PC-3 (cell line): ENCODE data around the gene HOXC9.

Experiments
- EZH2 ChIP-seq: fragments of 300-600 bp; sonication (generic); IDR thresholded peaks from one replicate; pipeline ENCODE4 v1.6.1; 2017; ENCODE audit warnings: antibody characterized with exemption, mild to moderate bottlenecking, low read length; ENCODE audit not compliant: unreplicated experiment
- TF ChIP-seq, protein P1 (sequence below): fragments of 300-600 bp; sonication (generic); conservative IDR thresholded peaks from 2 replicates; pipeline ENCODE4 v1.5.1; 2017; ENCODE audit warnings: antibody characterized with exemption, low read depth, mild to moderate bottlenecking, low read length

DNA sequence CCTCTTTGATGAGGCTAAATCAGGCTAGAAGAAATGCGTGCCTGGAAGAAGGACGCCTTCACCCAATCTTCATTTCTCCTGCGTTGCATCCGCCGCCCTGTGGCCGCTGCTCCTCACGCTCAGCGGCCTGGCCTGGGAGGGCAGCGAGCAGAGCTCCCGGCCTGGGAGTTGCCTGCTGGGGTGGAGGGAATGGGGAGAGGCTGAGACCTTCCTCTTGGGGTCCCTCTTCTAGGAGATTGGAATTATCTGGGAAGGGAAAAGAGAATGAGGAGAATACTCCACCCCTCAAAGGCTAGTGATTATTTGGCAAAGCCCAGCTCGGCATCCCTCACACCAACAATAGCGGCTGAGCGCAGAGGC is 47.6 kb upstream of the HOXC9 start:
- TF ChIP-seq EZH2, result no peak
- TF ChIP-seq, protein P1, sequence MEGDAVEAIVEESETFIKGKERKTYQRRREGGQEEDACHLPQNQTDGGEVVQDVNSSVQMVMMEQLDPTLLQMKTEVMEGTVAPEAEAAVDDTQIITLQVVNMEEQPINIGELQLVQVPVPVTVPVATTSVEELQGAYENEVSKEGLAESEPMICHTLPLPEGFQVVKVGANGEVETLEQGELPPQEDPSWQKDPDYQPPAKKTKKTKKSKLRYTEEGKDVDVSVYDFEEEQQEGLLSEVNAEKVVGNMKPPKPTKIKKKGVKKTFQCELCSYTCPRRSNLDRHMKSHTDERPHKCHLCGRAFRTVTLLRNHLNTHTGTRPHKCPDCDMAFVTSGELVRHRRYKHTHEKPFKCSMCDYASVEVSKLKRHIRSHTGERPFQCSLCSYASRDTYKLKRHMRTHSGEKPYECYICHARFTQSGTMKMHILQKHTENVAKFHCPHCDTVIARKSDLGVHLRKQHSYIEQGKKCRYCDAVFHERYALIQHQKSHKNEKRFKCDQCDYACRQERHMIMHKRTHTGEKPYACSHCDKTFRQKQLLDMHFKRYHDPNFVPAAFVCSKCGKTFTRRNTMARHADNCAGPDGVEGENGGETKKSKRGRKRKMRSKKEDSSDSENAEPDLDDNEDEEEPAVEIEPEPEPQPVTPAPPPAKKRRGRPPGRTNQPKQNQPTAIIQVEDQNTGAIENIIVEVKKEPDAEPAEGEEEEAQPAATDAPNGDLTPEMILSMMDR, result no peak
